GM12801 (cell line): ENCODE measurements around the gene FTL.

Experiments
- CTCF ChIP-seq: IDR thresholded peaks from one replicate; pipeline ENCODE4 v1.5.1; 2011; ENCODE audit warnings: control low read depth; ENCODE audit not compliant: insufficient read length; ENCODE audit errors: extremely low read depth

Gene FTL

GRCh38 chr19:49014870-49015255 is 49.8 kb downstream of the FTL start:
- TF ChIP-seq CTCF = no peak

GRCh38 chr19:49016067-49016839 is 51.1 kb downstream of the FTL start:
- TF ChIP-seq CTCF = no peak
